B cell (primary cell): ENCODE measurements around the gene GPT2.

ENCODE experiments used
- EZH2 ChIP-seq: IDR thresholded peaks from 2 replicates; pipeline ENCODE4 v1.6.1; 2012; ENCODE audit warnings: borderline replicate concordance, low read depth, mild to moderate bottlenecking, moderate library complexity, low read length; ENCODE audit not compliant: insufficient read depth, poor library complexity, severe bottlenecking
- TF ChIP-seq, protein P1 (sequence below): fragments of 200-600 bp; IDR thresholded peaks from one replicate; pipeline ENCODE4 v1.8.0; 2022; ENCODE audit warnings: antibody characterized with exemption, mild to moderate bottlenecking

- TF ChIP-seq, protein P1, sequence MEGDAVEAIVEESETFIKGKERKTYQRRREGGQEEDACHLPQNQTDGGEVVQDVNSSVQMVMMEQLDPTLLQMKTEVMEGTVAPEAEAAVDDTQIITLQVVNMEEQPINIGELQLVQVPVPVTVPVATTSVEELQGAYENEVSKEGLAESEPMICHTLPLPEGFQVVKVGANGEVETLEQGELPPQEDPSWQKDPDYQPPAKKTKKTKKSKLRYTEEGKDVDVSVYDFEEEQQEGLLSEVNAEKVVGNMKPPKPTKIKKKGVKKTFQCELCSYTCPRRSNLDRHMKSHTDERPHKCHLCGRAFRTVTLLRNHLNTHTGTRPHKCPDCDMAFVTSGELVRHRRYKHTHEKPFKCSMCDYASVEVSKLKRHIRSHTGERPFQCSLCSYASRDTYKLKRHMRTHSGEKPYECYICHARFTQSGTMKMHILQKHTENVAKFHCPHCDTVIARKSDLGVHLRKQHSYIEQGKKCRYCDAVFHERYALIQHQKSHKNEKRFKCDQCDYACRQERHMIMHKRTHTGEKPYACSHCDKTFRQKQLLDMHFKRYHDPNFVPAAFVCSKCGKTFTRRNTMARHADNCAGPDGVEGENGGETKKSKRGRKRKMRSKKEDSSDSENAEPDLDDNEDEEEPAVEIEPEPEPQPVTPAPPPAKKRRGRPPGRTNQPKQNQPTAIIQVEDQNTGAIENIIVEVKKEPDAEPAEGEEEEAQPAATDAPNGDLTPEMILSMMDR = no peak
- TF ChIP-seq EZH2 = no peak
These were observed 21.4 kb upstream of the GPT2 start for GRCh38 chr16:46862555-46863447.
